ENCODE results near the gene CD6. TPM values are rescaled to one million over a fixed set of nuclear protein-coding genes. Genes with fewer than 3 reads are reported as not detected.

The CD6 gene
- total RNA-seq, 1 experiment from 2014 or later: 1.4 TPM

DNA sequence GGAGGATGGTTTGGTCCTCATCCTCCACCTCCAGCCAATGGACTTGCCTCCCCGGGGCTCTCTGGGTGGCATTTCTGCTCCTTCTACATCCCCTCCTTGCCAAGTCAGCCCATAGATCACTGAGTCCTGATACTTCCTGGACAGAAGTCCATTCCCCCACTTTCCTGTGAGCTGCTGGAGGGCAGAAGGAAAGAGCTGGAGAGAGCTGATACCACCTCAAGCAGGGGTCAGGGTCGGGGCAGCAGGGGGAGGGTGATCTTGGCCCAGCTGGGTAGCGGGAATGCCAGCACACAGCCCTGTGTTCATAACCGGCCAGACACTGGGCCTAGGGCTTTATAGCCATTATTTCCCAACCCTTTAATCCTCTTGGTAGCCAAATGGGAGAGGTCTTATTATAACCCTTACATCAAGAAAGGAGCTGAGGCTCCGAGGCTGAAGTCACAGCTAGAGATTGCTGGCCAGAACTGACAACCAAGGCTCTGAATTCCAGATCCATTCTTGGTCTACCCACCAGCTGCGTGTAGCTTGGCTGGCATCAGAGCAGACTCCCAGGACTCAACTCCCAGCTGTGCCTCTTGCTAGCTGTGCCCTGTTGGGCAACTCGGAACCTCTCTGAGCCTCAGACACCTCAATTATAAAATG is 39.9 kb downstream of the CD6 start:
- Histone ChIP-seq H3K27ac (ENCODE audit: low read depth, low read length) (no peak overlapping the region), H2AFZ (ENCODE audit: low read depth, low read length, poor library complexity, severe bottlenecking) (no peak overlapping the region), H3K36me3 (ENCODE audit: control insufficient read depth in 1 of 2, insufficient read depth in 2 of 2, low read length in 2 of 2) (no peaks in the 10 kb centered on the region), H3K9me3 (ENCODE audit: control insufficient read depth in 1 of 2, insufficient read depth in 1 of 2, low read depth in 1 of 2, low read length in 2 of 2) (no peaks in the 10 kb centered on the region), H3K4me3 (replicated peaks in 1 of 2; ENCODE audit: low read depth in 1 of 2, low read length in 2 of 2) (no peak overlapping the region), H3K4me2 (ENCODE audit: low read length) (no peak overlapping the region), H3K27me3 (ENCODE audit: insufficient read depth, low read length) (peaks cover 10% of the 10 kb centered on the region; the same call in 1 of the 2 replicates), H3K9ac (ENCODE audit: low read length) (no peak overlapping the region), H3K9me2 (ENCODE audit: insufficient read depth) (no peaks in the 10 kb centered on the region), H3K79me2 (ENCODE audit: insufficient read depth, low read length) (no peaks in the 10 kb centered on the region), H4K20me1 (ENCODE audit: insufficient read depth) (no peaks in the 10 kb centered on the region), H3K4me1 (ENCODE audit: control insufficient read depth in 1 of 2, insufficient read depth in 2 of 2, low read length in 2 of 2) (no peaks in the 10 kb centered on the region)
- BruUV-seq (replicated peaks): no TSS peak
- CTCF ChIA-PET: no interaction called here
- TF ChIP-seq POLR2A (IDR thresholded peaks at IDR 0.05; ENCODE audit: borderline replicate concordance, extremely low read depth, insufficient read depth, insufficient read length) (no peak), FOSL1 (IDR thresholded peaks at IDR 0.05; ENCODE audit: low read depth) (no peak), TCF7L2 (IDR thresholded peaks at IDR 0.05; ENCODE audit: borderline replicate concordance, extremely low read depth, insufficient read depth, insufficient read length) (no peak), ATF3 (IDR thresholded peaks at IDR 0.05) (no peak), JUND (IDR thresholded peaks at IDR 0.05) (no peak), EZH2phosphoT487 (IDR thresholded peaks at IDR 0.05; ENCODE audit: borderline replicate concordance) (no peak)
- RAD21 ChIA-PET (ENCODE audit: low non-redundant PET in 1 of 2, low total read pairs in 2 of 2, uncharacterized antibody in 2 of 2, unreplicated experiment in 2 of 2): no interaction called here
- intact Hi-C loops (cut with micrococcal nuclease): no loop called here
- DNase-seq (ENCODE audit: low read depth, low spot score) (no peak), ATAC-seq (no peak)
- POLR2A ChIA-PET: no interaction called here

DNA sequence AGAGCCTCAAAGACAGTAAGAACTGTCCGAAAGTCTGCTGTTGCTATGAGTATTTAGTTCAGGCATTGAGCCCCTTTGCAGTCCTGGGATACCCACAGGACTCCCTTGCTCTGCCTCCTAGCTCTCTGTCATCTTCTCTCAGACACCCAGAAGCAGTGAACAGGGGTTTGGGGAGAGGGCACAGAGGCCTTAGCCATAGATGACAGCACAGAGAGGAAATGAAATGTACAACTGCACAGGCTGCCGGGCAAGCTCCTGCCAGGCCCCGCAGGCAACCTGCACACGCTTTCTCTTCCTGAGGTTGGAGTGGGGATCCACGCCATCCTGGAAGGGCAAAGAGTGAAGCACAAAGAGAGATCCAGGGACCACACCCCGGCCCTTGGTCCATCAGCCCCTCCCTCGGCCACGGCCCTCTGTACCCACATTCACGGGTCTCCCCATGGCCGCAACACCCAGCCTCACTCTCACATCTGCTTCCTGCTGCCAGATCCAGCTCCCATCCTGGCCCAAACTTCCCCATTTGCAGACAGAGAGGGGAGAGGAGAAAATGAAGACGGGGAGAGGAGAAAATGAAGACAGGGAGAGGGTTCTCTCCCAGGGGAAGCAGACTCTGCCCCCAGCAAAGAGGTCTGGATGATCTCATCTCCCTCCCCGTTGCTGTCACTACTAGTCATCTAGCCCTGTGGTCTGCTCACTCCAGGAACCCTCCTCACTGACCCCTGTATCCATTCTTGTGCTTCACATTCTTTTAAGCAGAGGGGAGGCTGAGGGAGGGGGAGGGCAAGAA is 40.7 kb downstream of the CD6 start:
- no peak overlapping the region for H2AFZ ChIP-seq (ENCODE audit: low read depth, low read length, poor library complexity, severe bottlenecking)
- H3K4me2 ChIP-seq (ENCODE audit: low read length): no peak overlapping the region
- no TSS peak for BruUV-seq (replicated peaks)
- peaks cover 10% of the 10 kb centered on the region; the same call in 1 of the 2 replicates for H3K27me3 ChIP-seq (ENCODE audit: insufficient read depth, low read length)
- H3K79me2 ChIP-seq (ENCODE audit: insufficient read depth, low read length): no peaks in the 10 kb centered on the region
- intact Hi-C loops (cut with micrococcal nuclease): no loop called here
- no peak overlapping the region for H3K9ac ChIP-seq (ENCODE audit: low read length)
- H3K4me3 ChIP-seq (replicated peaks in 1 of 2; ENCODE audit: low read depth in 1 of 2, low read length in 2 of 2): no peak overlapping the region
- DNase-seq (ENCODE audit: low read depth, low spot score) (no peak), ATAC-seq (no peak)
- no peaks in the 10 kb centered on the region for H3K36me3 ChIP-seq (ENCODE audit: control insufficient read depth in 1 of 2, insufficient read depth in 2 of 2, low read length in 2 of 2)
- H3K9me2 ChIP-seq (ENCODE audit: insufficient read depth): no peaks in the 10 kb centered on the region
- ChIA-PET RAD21 (ENCODE audit: low non-redundant PET in 1 of 2, low total read pairs in 2 of 2, uncharacterized antibody in 2 of 2, unreplicated experiment in 2 of 2) (no interaction called here), CTCF (interaction anchor here (1.5 kb wide), 1 partner anchor 20 kb away, joined by 4 read pairs; no protein-coding TSS in a partner anchor), POLR2A (no interaction called here)
- H3K4me1 ChIP-seq (ENCODE audit: control insufficient read depth in 1 of 2, insufficient read depth in 2 of 2, low read length in 2 of 2): no peaks in the 10 kb centered on the region
- H3K9me3 ChIP-seq (ENCODE audit: control insufficient read depth in 1 of 2, insufficient read depth in 1 of 2, low read depth in 1 of 2, low read length in 2 of 2): no peaks in the 10 kb centered on the region
- H3K27ac ChIP-seq (ENCODE audit: low read depth, low read length): no peak overlapping the region
- TF ChIP-seq RAD21 (IDR thresholded peaks at IDR 0.05; ENCODE audit: low read depth) (no peak), FOSL1 (IDR thresholded peaks at IDR 0.05; ENCODE audit: low read depth) (no peak), SIN3A (IDR thresholded peaks at IDR 0.05; ENCODE audit: low read depth) (no peak), ZNF274 (IDR thresholded peaks at IDR 0.05; ENCODE audit: low read depth, low read length) (no peak)
- TF ChIP-seq, protein P1, sequence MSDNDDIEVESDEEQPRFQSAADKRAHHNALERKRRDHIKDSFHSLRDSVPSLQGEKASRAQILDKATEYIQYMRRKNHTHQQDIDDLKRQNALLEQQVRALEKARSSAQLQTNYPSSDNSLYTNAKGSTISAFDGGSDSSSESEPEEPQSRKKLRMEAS (IDR thresholded peaks at IDR 0.05): no peak
- no peaks in the 10 kb centered on the region for H4K20me1 ChIP-seq (ENCODE audit: insufficient read depth)

All from HCT116 (cell line).